Neuronal stem cell (in vitro differentiated cells): ENCODE data around the gene CEP44.

ENCODE experiments used
- DNase-seq: peaks from one replicate; pipeline ENCODE4 v3.0.0-alpha.2; 2013; ENCODE audit warnings: low spot score
- H2AFZ ChIP-seq: one replicate; pipeline ENCODE4 v1.6.1; 2013; ENCODE audit warnings: mild to moderate bottlenecking, low read length, inconsistent platforms
- H2AK5ac ChIP-seq: 2 replicates; pipeline ENCODE4 v1.6.1; 2013; ENCODE audit warnings: low read depth, mild to moderate bottlenecking, inconsistent platforms, low read length, moderate library complexity, mixed read lengths
- H2BK120ac ChIP-seq: 2 replicates; pipeline ENCODE4 v1.6.1; 2013; ENCODE audit warnings: low read depth, mild to moderate bottlenecking, inconsistent platforms, low read length, moderate library complexity, mixed read lengths
- H2BK12ac ChIP-seq: one replicate; pipeline ENCODE4 v1.6.1; 2013; ENCODE audit warnings: low read length, inconsistent platforms
- H2BK15ac ChIP-seq: 2 replicates; pipeline ENCODE4 v1.6.1; 2013; ENCODE audit warnings: mild to moderate bottlenecking, low read length, inconsistent platforms, mixed read lengths
- H2BK5ac ChIP-seq: one replicate; pipeline ENCODE4 v1.6.1; 2013; ENCODE audit warnings: inconsistent platforms, mild to moderate bottlenecking, low read length, moderate library complexity
- H3K14ac ChIP-seq: one replicate; pipeline ENCODE4 v1.6.1; 2013; ENCODE audit warnings: low read length, inconsistent platforms
- H3K18ac ChIP-seq: 2 replicates; pipeline ENCODE4 v1.6.1; 2013; ENCODE audit warnings: low read length, inconsistent platforms
- H3K23ac ChIP-seq: 2 replicates; pipeline ENCODE4 v1.6.1; 2013; ENCODE audit warnings: low read depth, mild to moderate bottlenecking, mixed read lengths, low read length, inconsistent platforms; ENCODE audit not compliant: poor library complexity
- H3K27ac ChIP-seq: replicated peaks from 3 replicates; pipeline ENCODE4 v1.5.1; 2013; ENCODE audit warnings: low read length, inconsistent platforms
- H3K27me3 ChIP-seq, 3 experiments: 2 replicates each; pipeline ENCODE4 v1.6.1; 2013; ENCODE audit warnings: low read length in 3 of 3, mild to moderate bottlenecking in 2 of 3, inconsistent platforms in 1 of 3, low read depth in 1 of 3, mixed read lengths in 1 of 3, moderate library complexity in 1 of 3; ENCODE audit not compliant: control insufficient read depth in 3 of 3, insufficient read depth in 3 of 3
- H3K36me3 ChIP-seq, 2 donors: replicated peaks in 1 of 2; 2 replicates each; pipeline ENCODE4 v1.6.1; 2013; ENCODE audit warnings: low read length in 2 of 2; ENCODE audit not compliant: control insufficient read depth in 2 of 2, insufficient read depth in 2 of 2
- H3K4ac ChIP-seq: 2 replicates; pipeline ENCODE4 v1.6.1; 2013; ENCODE audit warnings: inconsistent platforms, mild to moderate bottlenecking, low read length, moderate library complexity
- H3K4me1 ChIP-seq, 2 donors: 1 replicate in 1 of 2; 2 replicates in 1 of 2; pipeline ENCODE4 v1.6.1; 2013; ENCODE audit warnings: low read length in 2 of 2, low read depth in 1 of 2; ENCODE audit not compliant: control insufficient read depth in 2 of 2, insufficient read depth in 1 of 2
- H3K4me2 ChIP-seq: one replicate; pipeline ENCODE4 v1.6.1; 2013; ENCODE audit warnings: mild to moderate bottlenecking, low read length, inconsistent platforms; ENCODE audit not compliant: insufficient read depth, poor library complexity, severe bottlenecking
- H3K4me3 ChIP-seq, 2 donors: 2 replicates each; pipeline ENCODE4 v1.5.1; 2013; ENCODE audit warnings: low read length in 2 of 2, mild to moderate bottlenecking in 2 of 2, inconsistent platforms in 1 of 2, moderate library complexity in 1 of 2
- H3K79me1 ChIP-seq: one replicate; pipeline ENCODE4 v1.6.1; 2013; ENCODE audit warnings: low read depth, mild to moderate bottlenecking, inconsistent platforms, low read length, moderate library complexity
- H3K9ac ChIP-seq: one replicate; pipeline ENCODE4 v1.6.1; 2013; ENCODE audit warnings: mild to moderate bottlenecking, low read depth, low read length, inconsistent platforms; ENCODE audit not compliant: poor library complexity
- H3K9me3 ChIP-seq, 2 donors: replicated peaks in 1 of 2; 2 replicates each; pipeline versions ENCODE3 to v1.6.1; 2013; ENCODE audit warnings: low read length in 2 of 2, mild to moderate bottlenecking in 2 of 2, inconsistent platforms in 1 of 2, low read depth in 1 of 2, mixed read lengths in 1 of 2, moderate library complexity in 1 of 2; ENCODE audit not compliant: control insufficient read depth in 2 of 2, insufficient read depth in 1 of 2
- H4K8ac ChIP-seq: one replicate; pipeline ENCODE4 v1.6.1; 2013; ENCODE audit warnings: low read depth, mild to moderate bottlenecking, inconsistent platforms, low read length, moderate library complexity
- H4K91ac ChIP-seq: one replicate; pipeline ENCODE4 v1.6.1; 2013; ENCODE audit warnings: low read length, low read depth, mild to moderate bottlenecking, inconsistent platforms; ENCODE audit not compliant: poor library complexity
- WGBS, 2 donors: extraction: QIAGEN DNeasy Blood & Tissue Kit; methylation state at CpG; one replicate each; pipeline ENCODE4 v1.1.7; 2013; ENCODE audit warnings: missing lambda C conversion rate in 2 of 2, mixed read lengths in 1 of 2; ENCODE audit not compliant: insufficient read length in 2 of 2, insufficient replicate concordance in 1 of 2; ENCODE audit errors: extremely low coverage in 2 of 2; 5-methylcytosine and 5-hydroxymethylcytosine counted together

CEP44 gene

DNA sequence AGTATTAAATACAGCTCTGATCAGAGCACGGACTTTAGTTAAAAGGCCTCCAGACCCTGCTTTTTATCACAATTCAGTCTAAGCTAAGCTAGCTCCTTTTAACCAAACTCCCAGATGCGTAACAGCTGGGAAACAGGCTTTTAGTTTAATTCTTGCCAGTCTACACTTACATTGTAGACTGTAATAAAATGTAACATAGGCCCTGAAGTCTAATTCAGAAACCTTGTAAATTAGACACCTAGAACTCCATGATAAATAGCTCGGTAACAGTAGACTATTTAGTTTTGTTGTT, 20.3 kb upstream of the CEP44 start:
- Histone ChIP-seq H2BK15ac (no peak overlapping the region), H3K79me1 (no peaks in the 10 kb centered on the region), H3K9ac (no peak overlapping the region), H3K27ac (no peak overlapping the region), H3K9me3 (no peaks in the 10 kb centered on the region), H2BK12ac (no peak overlapping the region), H4K8ac (no peak overlapping the region), H3K36me3 (peaks cover 0 to 6% of the 10 kb centered on the region in 2 donors), H3K4me1 (no peaks in the 10 kb centered on the region), H2AFZ (no peak overlapping the region), H2BK5ac (no peak overlapping the region), H4K91ac (no peak overlapping the region), H3K4me3 (no peak overlapping the region), H3K14ac (no peak overlapping the region), H3K27me3 (no peaks in the 10 kb centered on the region), H2BK120ac (no peak overlapping the region), H2AK5ac (no peak overlapping the region), H3K23ac (no peak overlapping the region), H3K18ac (no peak overlapping the region), H3K4ac (no peak overlapping the region), H3K4me2 (no peak overlapping the region)
- no peak for DNase-seq
- no CpG with 5 or more reads among the region's 3 CpGs for WGBS, 2 donors

GRCh38 chr4:174265916-174266315, 17.8 kb upstream of the CEP44 start:
- Histone ChIP-seq H2AFZ (no peak overlapping the region), H3K27me3 (no peaks in the 10 kb centered on the region), H3K4me1 (no peaks in the 10 kb centered on the region), H3K4ac (no peak overlapping the region), H3K18ac (no peak overlapping the region), H3K23ac (no peak overlapping the region), H3K79me1 (no peaks in the 10 kb centered on the region), H2BK5ac (no peak overlapping the region), H3K4me3 (no peak overlapping the region), H2BK15ac (no peak overlapping the region), H4K8ac (no peak overlapping the region), H3K14ac (no peak overlapping the region), H2AK5ac (no peak overlapping the region), H2BK120ac (no peak overlapping the region), H3K4me2 (no peak overlapping the region), H4K91ac (no peak overlapping the region), H2BK12ac (no peak overlapping the region), H3K9me3 (no peaks in the 10 kb centered on the region), H3K27ac (no peak overlapping the region), H3K9ac (no peak overlapping the region), H3K36me3 (peaks cover 0 to 6% of the 10 kb centered on the region in 2 donors)
- WGBS, 2 donors: no CpG with 5 or more reads among the region's 2 CpGs
- DNase-seq: no peak

- Histone ChIP-seq H2BK15ac (no peak overlapping the region), H3K79me1 (no peaks in the 10 kb centered on the region), H2BK5ac (no peak overlapping the region), H2AFZ (no peak overlapping the region), H3K27me3 (no peaks in the 10 kb centered on the region), H3K18ac (no peak overlapping the region), H4K8ac (no peak overlapping the region), H3K9me3 (no peaks in the 10 kb centered on the region), H3K9ac (no peak overlapping the region), H3K4me1 (no peaks in the 10 kb centered on the region), H2AK5ac (no peak overlapping the region), H2BK12ac (no peak overlapping the region), H3K23ac (no peak overlapping the region), H3K27ac (no peak overlapping the region), H3K36me3 (peaks cover 0 to 6% of the 10 kb centered on the region in 2 donors), H3K4ac (no peak overlapping the region), H3K14ac (no peak overlapping the region), H4K91ac (no peak overlapping the region), H3K4me2 (no peak overlapping the region), H2BK120ac (no peak overlapping the region), H3K4me3 (no peak overlapping the region)
- whole genome bisulfite sequencing, 2 donors: no CpG with 5 or more reads among the region's 2 CpGs
- DNase-seq: no peak
Observed at GRCh38 chr4:174266416-174266815, 17.3 kb upstream of the CEP44 start.

- H2BK12ac ChIP-seq: no peak overlapping the region
- no peak overlapping the region for H2AK5ac ChIP-seq
- H3K4me2 ChIP-seq: no peak overlapping the region
- no peak overlapping the region for H3K23ac ChIP-seq
- H3K36me3 ChIP-seq: no peaks in the 10 kb centered on the region
- H3K27ac ChIP-seq: no peak overlapping the region
- no peak overlapping the region for H2BK15ac ChIP-seq
- no peak overlapping the region for H3K4me3 ChIP-seq
- H3K79me1 ChIP-seq: no peaks in the 10 kb centered on the region
- H2BK5ac ChIP-seq: no peak overlapping the region
- WGBS, 2 donors: no CpG with 5 or more reads among the region's 5 CpGs
- H3K9me3 ChIP-seq: no peaks in the 10 kb centered on the region
- H3K27me3 ChIP-seq: no peaks in the 10 kb centered on the region
- H3K4ac ChIP-seq: no peak overlapping the region
- H3K4me1 ChIP-seq: peaks cover 0 to 3% of the 10 kb centered on the region in 2 donors
- H3K18ac ChIP-seq: no peak overlapping the region
- H4K8ac ChIP-seq: no peak overlapping the region
- H3K9ac ChIP-seq: no peak overlapping the region
- no peak overlapping the region for H4K91ac ChIP-seq
- no peak overlapping the region for H2BK120ac ChIP-seq
- no peak overlapping the region for H2AFZ ChIP-seq
- H3K14ac ChIP-seq: no peak overlapping the region
- no peak for DNase-seq
Observed at GRCh38 chr4:174273930-174274329, 9.8 kb upstream of the CEP44 start.
